Airway epithelial cell (primary cell): ENCODE results near the gene TDRD1. TPM values are rescaled to one million over a fixed set of nuclear protein-coding genes. Genes with fewer than 3 reads are reported as not detected.

Experiments used
- total RNA-seq: library from RNA; depleted of rRNA; stranded (reverse); fragments of >200 nt; gene quantifications from 2 replicates; pipeline ENCODE4 v1.2.3, GENCODE V29; 2015

TDRD1 gene, protein sequence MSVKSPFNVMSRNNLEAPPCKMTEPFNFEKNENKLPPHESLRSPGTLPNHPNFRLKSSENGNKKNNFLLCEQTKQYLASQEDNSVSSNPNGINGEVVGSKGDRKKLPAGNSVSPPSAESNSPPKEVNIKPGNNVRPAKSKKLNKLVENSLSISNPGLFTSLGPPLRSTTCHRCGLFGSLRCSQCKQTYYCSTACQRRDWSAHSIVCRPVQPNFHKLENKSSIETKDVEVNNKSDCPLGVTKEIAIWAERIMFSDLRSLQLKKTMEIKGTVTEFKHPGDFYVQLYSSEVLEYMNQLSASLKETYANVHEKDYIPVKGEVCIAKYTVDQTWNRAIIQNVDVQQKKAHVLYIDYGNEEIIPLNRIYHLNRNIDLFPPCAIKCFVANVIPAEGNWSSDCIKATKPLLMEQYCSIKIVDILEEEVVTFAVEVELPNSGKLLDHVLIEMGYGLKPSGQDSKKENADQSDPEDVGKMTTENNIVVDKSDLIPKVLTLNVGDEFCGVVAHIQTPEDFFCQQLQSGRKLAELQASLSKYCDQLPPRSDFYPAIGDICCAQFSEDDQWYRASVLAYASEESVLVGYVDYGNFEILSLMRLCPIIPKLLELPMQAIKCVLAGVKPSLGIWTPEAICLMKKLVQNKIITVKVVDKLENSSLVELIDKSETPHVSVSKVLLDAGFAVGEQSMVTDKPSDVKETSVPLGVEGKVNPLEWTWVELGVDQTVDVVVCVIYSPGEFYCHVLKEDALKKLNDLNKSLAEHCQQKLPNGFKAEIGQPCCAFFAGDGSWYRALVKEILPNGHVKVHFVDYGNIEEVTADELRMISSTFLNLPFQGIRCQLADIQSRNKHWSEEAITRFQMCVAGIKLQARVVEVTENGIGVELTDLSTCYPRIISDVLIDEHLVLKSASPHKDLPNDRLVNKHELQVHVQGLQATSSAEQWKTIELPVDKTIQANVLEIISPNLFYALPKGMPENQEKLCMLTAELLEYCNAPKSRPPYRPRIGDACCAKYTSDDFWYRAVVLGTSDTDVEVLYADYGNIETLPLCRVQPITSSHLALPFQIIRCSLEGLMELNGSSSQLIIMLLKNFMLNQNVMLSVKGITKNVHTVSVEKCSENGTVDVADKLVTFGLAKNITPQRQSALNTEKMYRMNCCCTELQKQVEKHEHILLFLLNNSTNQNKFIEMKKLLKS
- total RNA-seq = 0.23 and 0.28 TPM in 2 replicates

DNA sequence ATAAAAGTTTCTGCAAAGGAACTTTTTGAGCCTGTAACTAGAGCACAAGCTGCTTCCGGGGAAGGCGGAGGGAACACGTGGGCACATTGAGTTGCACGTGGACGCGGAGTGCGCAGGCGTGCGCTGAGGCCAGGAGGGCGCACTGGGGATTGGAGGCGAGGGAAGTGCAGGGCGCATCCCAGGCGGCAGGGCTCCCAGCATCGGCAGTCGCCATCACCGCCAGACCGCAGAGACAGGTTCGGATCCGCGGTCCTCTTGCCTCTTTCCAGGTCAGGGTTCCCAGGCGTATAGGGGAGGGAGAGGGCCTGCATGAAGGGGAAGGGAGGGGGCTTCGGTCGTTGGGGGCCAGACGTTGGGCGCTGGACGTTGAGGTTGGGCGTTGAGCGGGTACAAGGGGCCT is at the start of gene TDRD1:
Gene TDRD1 (plus strand): TSS at position 206 of the 400 bp plus-strand sequence. CDS start 8,479 bp downstream, outside the sequence.

DNA sequence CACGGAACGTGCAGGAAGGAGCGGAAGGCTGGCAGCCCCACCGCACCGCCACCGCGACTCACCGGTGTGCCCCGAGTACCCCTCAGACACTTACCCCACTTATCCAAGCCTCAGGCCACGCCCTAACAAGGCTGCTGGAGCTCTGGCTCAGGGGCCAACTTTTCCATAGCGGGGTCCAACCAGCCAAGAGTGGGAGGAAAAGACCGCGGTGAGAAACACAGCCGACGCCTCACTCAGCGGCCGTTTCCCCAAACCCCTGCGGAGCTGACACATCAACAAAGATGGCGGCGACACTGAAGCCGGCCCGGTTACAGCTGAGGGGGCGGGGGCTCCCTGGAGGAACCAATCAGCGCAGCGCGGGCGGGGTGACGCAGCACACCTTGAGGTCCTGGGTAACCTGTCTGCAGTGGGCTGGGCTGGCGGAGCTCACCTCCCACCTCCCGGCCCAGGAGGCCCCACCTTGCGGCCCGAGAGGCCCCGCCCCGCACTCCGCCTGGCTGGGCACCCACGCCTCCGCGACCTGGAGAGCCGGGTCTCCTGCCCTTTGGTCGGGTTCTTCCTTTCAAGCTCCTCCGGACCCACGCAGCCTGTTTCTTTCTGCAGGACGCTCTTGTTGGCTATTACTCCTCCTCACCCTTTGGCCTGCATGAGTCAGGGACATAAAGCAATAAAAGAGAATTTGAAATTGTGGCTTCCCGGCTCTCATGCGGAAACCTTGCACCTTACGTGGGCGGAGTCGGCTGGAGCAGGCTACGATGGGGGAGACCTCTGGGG is 5.0 kb upstream of the TDRD1 start, which contains the start of gene CCDC186:
Gene CCDC186 (minus strand): TSS at position 283 of the 774 bp plus-strand sequence. CDS start 10,935 bp downstream, outside the sequence.

DNA sequence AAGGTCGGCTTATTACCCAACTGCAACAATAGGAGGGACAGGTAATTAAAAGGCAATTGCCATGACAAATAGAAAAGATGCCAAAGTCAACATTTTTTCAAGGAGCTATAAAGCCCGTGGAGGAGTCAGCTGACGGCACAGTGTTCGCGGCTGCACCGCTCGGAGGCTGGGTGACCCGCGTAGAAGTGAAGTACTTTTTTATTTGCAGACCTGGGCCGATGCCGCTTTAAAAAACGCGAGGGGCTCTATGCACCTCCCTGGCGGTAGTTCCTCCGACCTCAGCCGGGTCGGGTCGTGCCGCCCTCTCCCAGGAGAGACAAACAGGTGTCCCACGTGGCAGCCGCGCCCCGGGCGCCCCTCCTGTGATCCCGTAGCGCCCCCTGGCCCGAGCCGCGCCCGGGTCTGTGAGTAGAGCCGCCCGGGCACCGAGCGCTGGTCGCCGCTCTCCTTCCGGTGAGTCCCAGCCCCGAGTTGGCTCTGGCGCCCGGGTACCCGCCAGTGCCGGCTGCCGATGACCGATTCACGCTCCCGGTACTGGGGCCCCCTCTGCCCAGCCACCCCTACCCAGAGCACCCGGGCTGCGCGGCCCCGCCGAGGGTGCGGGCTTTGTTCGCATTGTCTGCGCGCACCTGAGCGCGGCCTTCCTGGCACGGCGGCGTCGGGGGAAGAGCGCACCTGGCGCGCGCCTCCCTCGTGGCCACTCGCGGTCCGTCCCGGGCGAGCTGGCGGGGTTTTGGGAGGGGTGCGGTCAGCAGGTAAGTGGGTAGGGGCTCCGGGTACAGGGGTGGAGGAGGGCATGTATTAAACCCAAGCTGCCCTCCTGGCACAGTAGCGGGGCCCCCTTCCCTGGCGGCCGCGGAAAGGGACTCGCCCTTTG is 60.2 kb downstream of the TDRD1 start, which contains the start of gene VWA2:
Gene VWA2 (plus strand): TSS at position 138 of the 877 bp plus-strand sequence. CDS start 9,460 bp downstream, outside the sequence.

Other genes with a start within 250 kb of the TDRD1 start
- gene ADRB1, start 135.5 kb upstream of the TDRD1 start, total RNA-seq = 0.23 and 0.28 TPM in 2 replicates
- 8.1 and 14.0 TPM in 2 replicates for gene CCDC186, start 5.2 kb upstream of the TDRD1 start, total RNA-seq
- 2.1 and 2.8 TPM in 2 replicates for gene VWA2, start 59.9 kb downstream of the TDRD1 start, total RNA-seq
- 8.0 and 14.5 TPM in 2 replicates for gene AFAP1L2, start 225.1 kb downstream of the TDRD1 start, total RNA-seq